ENCODE data around the gene NRL. TPM values are rescaled to one million over a fixed set of nuclear protein-coding genes. Genes with fewer than 3 reads are reported as not detected.

NRL gene
- total RNA-seq, 2 experiments from 2014 or later, result 4.6 to 7.5 TPM

- Histone ChIP-seq H3K4me2 (ENCODE audit: low read length) (peak within 1 kb of the TSS; percentile 93), H3K9me2 (ENCODE audit: insufficient read depth, low read length) (no peaks in the 10 kb centered on the region), H3K4me3 (ENCODE audit: low read depth, low read length, poor library complexity, severe bottlenecking) (peak within 1 kb of the TSS; percentile 81), H4K20me1 (ENCODE audit: insufficient read depth, low read length) (no peaks in the 10 kb centered on the region), H3K79me2 (ENCODE audit: insufficient read depth, low read depth, low read length) (no peaks in the 10 kb centered on the region), H3K36me3 (ENCODE audit: insufficient read depth, low read length) (no peaks in the 10 kb centered on the region), H3K9me3 (ENCODE audit: low read length) (no peaks in the 10 kb centered on the region), H3K27ac (ENCODE audit: low read depth, low read length, poor library complexity, severe bottlenecking) (peak within 1 kb of the TSS; percentile 75), H3K4me1 (ENCODE audit: insufficient read depth, low read length, poor library complexity, severe bottlenecking) (peaks cover 39% of the 10 kb centered on the region), H2AFZ (ENCODE audit: low read length) (peak within 1 kb of the TSS; percentile 47)
- CTCF ChIA-PET (ENCODE audit: unreplicated experiment), result interaction anchor here (0.6 to 2.4 kb wide), 6 partner anchors 14 to 337 kb away, joined by 3 to 8 read pairs (median 6); partner anchors contain the start of gene IRF9
- BruUV-seq (replicated peaks), result TSS peak; percentile 87
- POLR2A ChIA-PET, result interaction anchor here (0.8 to 6.8 kb wide), 13 partner anchors 13 to 539 kb away, joined by 3 to 80 read pairs (median 5); partner anchors contain the start of genes AP1G2, CHMP4A, DCAF11 and EMC9
- peak; percentile 88 for DNase-seq (ENCODE audit: low spot score)
- intact Hi-C loops (cut with micrococcal nuclease; ENCODE audit: unreplicated experiment), result loop anchor here (1.0 kb wide), 5 partner anchors 14 to 80 kb away; partner anchors contain the start of genes DCAF11, IRF9, NRL and PSME2
- TF ChIP-seq CTCF (conservative IDR thresholded peaks at IDR 0.05; ENCODE audit: low read length), result peak; percentile 24; the same call in 1 of the 2 replicates
- no peak for TF ChIP-seq EZH2phosphoT487 (IDR thresholded peaks at IDR 0.05; ENCODE audit: borderline replicate concordance, low read depth, low read length)
Measured at GRCh38 chr14:24093901-24094840, 20.6 kb downstream of the NRL start, which contains the start of gene PCK2. Gene PCK2, plus strand, starts transcription at chr14:24094311. Its CDS starts 95 bp downstream, at chr14:24094406.

- Histone ChIP-seq H3K4me2 (ENCODE audit: low read length) (peak overlapping the region; percentile 93), H3K9me3 (ENCODE audit: low read length) (no peaks in the 10 kb centered on the region), H3K79me2 (ENCODE audit: insufficient read depth, low read depth, low read length) (no peaks in the 10 kb centered on the region), H3K4me1 (ENCODE audit: insufficient read depth, low read length, poor library complexity, severe bottlenecking) (peaks cover 39% of the 10 kb centered on the region), H2AFZ (ENCODE audit: low read length) (peak overlapping the region; percentile 47; the same call in 1 of the 2 replicates), H3K4me3 (ENCODE audit: low read depth, low read length, poor library complexity, severe bottlenecking) (peak overlapping the region; percentile 81), H3K9me2 (ENCODE audit: insufficient read depth, low read length) (no peaks in the 10 kb centered on the region), H3K36me3 (ENCODE audit: insufficient read depth, low read length) (no peaks in the 10 kb centered on the region), H3K27ac (ENCODE audit: low read depth, low read length, poor library complexity, severe bottlenecking) (peak overlapping the region; percentile 75), H4K20me1 (ENCODE audit: insufficient read depth, low read length) (no peaks in the 10 kb centered on the region)
- TSS peak; percentile 77 for BruUV-seq (replicated peaks)
- no peak for TF ChIP-seq CTCF (conservative IDR thresholded peaks at IDR 0.05; ENCODE audit: low read length)
- TF ChIP-seq EZH2phosphoT487 (IDR thresholded peaks at IDR 0.05; ENCODE audit: borderline replicate concordance, low read depth, low read length), result no peak
- CTCF ChIA-PET (ENCODE audit: unreplicated experiment), result interaction anchor here (0.6 to 2.4 kb wide), 4 partner anchors 15 to 338 kb away, joined by 3 to 8 read pairs (median 8); no protein-coding TSS in a partner anchor
- no peak for DNase-seq (ENCODE audit: low spot score)
- intact Hi-C loops (cut with micrococcal nuclease; ENCODE audit: unreplicated experiment), result no loop called here
- POLR2A ChIA-PET, result interaction anchor here (0.8 to 6.8 kb wide), 11 partner anchors 13 to 538 kb away, joined by 3 to 80 read pairs (median 6); partner anchors contain the start of genes AP1G2, CHMP4A, DCAF11 and IRF9
Measured at GRCh38 chr14:24093207-24093900, 21.4 kb downstream of the NRL start.
